ENCODE measurements around the gene DDX51. TPM values are rescaled to one million over a fixed set of nuclear protein-coding genes. Genes with fewer than 3 reads are reported as not detected.

DDX51 gene
- polyA plus RNA-seq, 2 of the 4 experiments (the other 2 are of a cell fraction), result 10.2 to 22.6 TPM

GRCh38 chr12:132094269-132094891 lies 49.7 kb downstream of the DDX51 start:
- no peak for TF ChIP-seq PHF8 (IDR thresholded peaks at IDR 0.05; ENCODE audit: borderline replicate concordance, low read depth)
- no peak for TF ChIP-seq USF2 (IDR thresholded peaks at IDR 0.05)
- no peak for TF ChIP-seq MAFK (IDR thresholded peaks at IDR 0.05; ENCODE audit: partially characterized antibody)
- no peak for TF ChIP-seq E2F6 (IDR thresholded peaks at IDR 0.05; ENCODE audit: borderline replicate concordance, low read depth)
- no peak for TF ChIP-seq HDAC2 (IDR thresholded peaks at IDR 0.05)
- no peak for TF ChIP-seq ESRRA (IDR thresholded peaks at IDR 0.05; ENCODE audit: borderline replicate concordance, low read length)
- TF ChIP-seq HOXB5 (CRISPR knock-in tag; IDR thresholded peaks at IDR 0.05), result no peak
- TF ChIP-seq HOXB13 (CRISPR knock-in tag; IDR thresholded peaks at IDR 0.05; ENCODE audit: low read depth), result no peak
- FAIRE-seq (no peak), DNase-seq (ENCODE audit: low read depth in 1 of 2, low spot score in 1 of 2) (no peak), ATAC-seq (peak; percentile 43 to 70; a peak in 4 of 6 replicates)
- Histone ChIP-seq H3K27ac (no peak overlapping the region), H3K9me3 (0 out of 3 replicates have a peak, but pooled peaks cover 2% of the 10 kb centered on the region), H3K4me3 (no peak overlapping the region), H3K4me1 (no peaks in the 10 kb centered on the region), H3K4me2 (no peak overlapping the region)
- CTCF ChIA-PET, result no interaction called here
- POLR2A ChIA-PET, result no interaction called here
- WGBS (ENCODE audit: missing lambda C conversion rate), result 90% methylated on average over 16 of the region's 16 CpGs

- Histone ChIP-seq H3K4me1 (peaks cover 7% of the 10 kb centered on the region; the same call in 2 of the 3 replicates), H3K27ac (no peak overlapping the region), H3K4me2 (no peak overlapping the region), H3K9me3 (no peaks in the 10 kb centered on the region), H3K4me3 (no peak overlapping the region)
- CTCF ChIA-PET, result interaction anchor here (0.7 to 1.5 kb wide), 4 partner anchors 15 to 984 kb away, joined by 3 read pairs; no protein-coding TSS in a partner anchor
- POLR2A ChIA-PET, result no interaction called here
- TF ChIP-seq ZSCAN20 (CRISPR knock-in tag; IDR thresholded peaks at IDR 0.05), result no peak
- TF ChIP-seq CTCF (IDR thresholded peaks at IDR 0.05), result no peak
- no peak for TF ChIP-seq RAD21 (conservative IDR thresholded peaks at IDR 0.05 in 1 of 2, IDR thresholded peaks at IDR 0.05 in 1 of 2)
- no peak for TF ChIP-seq RNF2 (IDR thresholded peaks at IDR 0.05; ENCODE audit: borderline replicate concordance, low read depth)
- no peak for FAIRE-seq
- no peak for DNase-seq (ENCODE audit: low read depth in 1 of 2, low spot score in 1 of 2)
- WGBS (ENCODE audit: missing lambda C conversion rate), result 93% methylated on average over 4 of the region's 4 CpGs
- no peak for ATAC-seq
These were observed 54.7 kb downstream of the DDX51 start for GRCh38 chr12:132089407-132089910.

Small RNA genes within 50 kb of the gene (small RNA-seq; reads per million reads assigned to genes)
- 0 reads per million in 6 experiments for gene AC138466.3

Other genes starting within 250 kb of the DDX51 start
- gene ULK1, start 249.7 kb downstream of the DDX51 start, polyA plus RNA-seq (2011; rRNA removed), result 15.1 and 18.4 TPM in 2 replicates
- 37.7 to 49.2 TPM (median 46.2 TPM) in 3 replicates for gene ULK1, start 249.7 kb downstream of the DDX51 start, polyA plus RNA-seq (2017; fragmentation: RNase III; extraction: RNeasy Plus Mini Kit Qiagen cat#74134 plus additional on column Dnase treatment)
- 47.9 and 62.8 TPM in 2 replicates for gene PUS1, start 215.0 kb downstream of the DDX51 start, polyA plus RNA-seq (2011; rRNA removed)
- 50.3 to 55.0 TPM (median 51.1 TPM) in 3 replicates for gene PUS1, start 215.0 kb downstream of the DDX51 start, polyA plus RNA-seq (2017; fragmentation: RNase III; extraction: RNeasy Plus Mini Kit Qiagen cat#74134 plus additional on column Dnase treatment)
- gene EP400, start 194.4 kb downstream of the DDX51 start, polyA plus RNA-seq (2011; rRNA removed), result 9.7 and 18.5 TPM in 2 replicates
- gene EP400, start 194.4 kb downstream of the DDX51 start, polyA plus RNA-seq (2017; fragmentation: RNase III; extraction: RNeasy Plus Mini Kit Qiagen cat#74134 plus additional on column Dnase treatment), result 14.9 to 18.0 TPM (median 15.2 TPM) in 3 replicates
- 10.8 and 12.1 TPM in 2 replicates for gene NOC4L, start 138 bp upstream of the DDX51 start, polyA plus RNA-seq (2011; rRNA removed)
- 32.8 to 36.6 TPM (median 34.1 TPM) in 3 replicates for gene NOC4L, start 138 bp upstream of the DDX51 start, polyA plus RNA-seq (2017; fragmentation: RNase III; extraction: RNeasy Plus Mini Kit Qiagen cat#74134 plus additional on column Dnase treatment)
- gene GALNT9, start 185.3 kb upstream of the DDX51 start, polyA plus RNA-seq (2011; rRNA removed), result 0.25 and 0.66 TPM in 2 replicates
- 1.8 to 2.8 TPM (median 2.1 TPM) in 3 replicates for gene GALNT9, start 185.3 kb upstream of the DDX51 start, polyA plus RNA-seq (2017; fragmentation: RNase III; extraction: RNeasy Plus Mini Kit Qiagen cat#74134 plus additional on column Dnase treatment)

Data from A549 (cell line).